DOHH2 (cell line): ENCODE data around the gene FARSA.

Experiments
- H3F3A ChIP-seq: fragments of 200-600 bp; sonication (generic), shearing (Covaris generic); 2 replicates; pipeline ENCODE4 v1.6.0; 2016; ENCODE audit warnings: antibody characterized with exemption, mild to moderate bottlenecking; ENCODE audit not compliant: control insufficient read depth, insufficient read depth
- H3K27ac ChIP-seq: fragments of 200-600 bp; sonication (generic); 2 replicates; pipeline ENCODE4 v1.5.1; 2014; ENCODE audit warnings: low read depth, mild to moderate bottlenecking, low read length, moderate library complexity
- H3K27me3 ChIP-seq: fragments of 200-600 bp; sonication (generic); 2 replicates; pipeline ENCODE4 v1.6.1; 2014; ENCODE audit warnings: mild to moderate bottlenecking, low read length, mixed read lengths; ENCODE audit not compliant: control insufficient read depth
- H3K36me3 ChIP-seq: fragments of 200-600 bp; sonication (generic); 2 replicates; pipeline ENCODE4 v1.6.1; 2014; ENCODE audit warnings: mild to moderate bottlenecking, low read length, moderate library complexity, mixed read lengths; ENCODE audit not compliant: control insufficient read depth
- H3K4me1 ChIP-seq: fragments of 200-600 bp; sonication (generic); 2 replicates; pipeline ENCODE4 v1.6.1; 2014; ENCODE audit warnings: mild to moderate bottlenecking, low read length, mixed read lengths; ENCODE audit not compliant: control insufficient read depth
- H3K4me2 ChIP-seq: fragments of 200-600 bp; sonication (generic); 2 replicates; pipeline ENCODE4 v1.6.0; 2014; ENCODE audit warnings: mild to moderate bottlenecking, low read length, moderate library complexity
- H3K4me3 ChIP-seq: fragments of 200-600 bp; sonication (generic); 2 replicates; pipeline ENCODE4 v1.5.1; 2014; ENCODE audit warnings: mild to moderate bottlenecking, low read length, mixed read lengths
- H3K79me2 ChIP-seq: fragments of 200-600 bp; sonication (generic); 2 replicates; pipeline ENCODE4 v1.6.1; 2014; ENCODE audit warnings: mild to moderate bottlenecking, low read length, mixed read lengths; ENCODE audit not compliant: control insufficient read depth
- H3K9me2 ChIP-seq: fragments of 200-600 bp; sonication (generic); replicated peaks from 2 replicates; pipeline ENCODE4 v1.6.1; 2014; ENCODE audit warnings: mild to moderate bottlenecking, low read length, mixed read lengths; ENCODE audit not compliant: control insufficient read depth
- H3K9me3 ChIP-seq: fragments of 200-600 bp; sonication (generic); 2 replicates; pipeline ENCODE4 v1.6.1; 2014; ENCODE audit warnings: antibody characterized with exemption, low read length, mixed read lengths; ENCODE audit not compliant: control insufficient read depth, insufficient read depth
- H4K20me1 ChIP-seq: fragments of 200-600 bp; sonication (generic); 2 replicates; pipeline ENCODE4 v1.6.0; 2014; ENCODE audit warnings: low read depth, mild to moderate bottlenecking, antibody characterized with exemption, low read length, moderate library complexity; ENCODE audit not compliant: control insufficient read depth, insufficient read depth
- EZH2phosphoT487 ChIP-seq: fragments of 200-600 bp; sonication (generic); IDR thresholded peaks from 2 replicates; pipeline ENCODE4 v1.6.1; 2017; ENCODE audit warnings: borderline replicate concordance, mild to moderate bottlenecking, antibody characterized with exemption, low read length, moderate library complexity, mixed read lengths
- TF ChIP-seq, protein P1 (sequence below): fragments of 200-600 bp; sonication (generic); IDR thresholded peaks from one replicate; pipeline ENCODE4 v1.5.1; 2014; ENCODE audit warnings: antibody characterized with exemption, mild to moderate bottlenecking, low read depth, low read length; ENCODE audit not compliant: poor library complexity, severe bottlenecking

FARSA gene

DNA sequence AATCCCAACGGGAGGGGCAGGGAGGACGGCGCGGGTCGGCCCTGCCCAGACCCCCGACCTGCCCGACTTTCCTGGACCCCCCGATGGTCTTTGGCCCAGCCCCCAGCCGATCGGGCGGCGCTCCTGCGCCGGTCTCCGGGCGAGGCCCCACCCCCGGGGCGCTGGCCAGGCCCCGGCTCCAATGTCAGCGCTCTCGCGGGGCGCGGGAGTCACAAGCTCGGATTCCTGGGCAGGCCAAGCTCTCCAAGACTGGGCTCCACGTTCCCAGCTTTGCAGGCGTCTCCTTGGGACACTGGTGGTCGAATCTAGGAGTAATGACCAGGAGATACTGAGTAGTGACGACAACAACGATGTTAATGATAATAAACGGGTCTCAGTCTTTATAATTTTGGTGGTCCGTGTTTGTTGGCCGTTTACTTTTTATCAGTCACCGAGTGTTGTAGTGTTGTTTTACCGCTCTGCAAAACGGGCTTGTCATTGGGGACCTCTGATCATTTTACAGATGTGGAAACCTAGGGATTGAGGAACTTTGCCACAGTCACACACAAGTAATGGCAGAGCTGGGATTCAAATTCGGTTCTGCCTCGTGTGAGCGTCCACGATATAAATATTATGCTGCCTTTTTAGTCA, 12.7 kb upstream of the FARSA start:
- no peaks in the 10 kb centered on the region for H4K20me1 ChIP-seq
- TF ChIP-seq, protein P1, sequence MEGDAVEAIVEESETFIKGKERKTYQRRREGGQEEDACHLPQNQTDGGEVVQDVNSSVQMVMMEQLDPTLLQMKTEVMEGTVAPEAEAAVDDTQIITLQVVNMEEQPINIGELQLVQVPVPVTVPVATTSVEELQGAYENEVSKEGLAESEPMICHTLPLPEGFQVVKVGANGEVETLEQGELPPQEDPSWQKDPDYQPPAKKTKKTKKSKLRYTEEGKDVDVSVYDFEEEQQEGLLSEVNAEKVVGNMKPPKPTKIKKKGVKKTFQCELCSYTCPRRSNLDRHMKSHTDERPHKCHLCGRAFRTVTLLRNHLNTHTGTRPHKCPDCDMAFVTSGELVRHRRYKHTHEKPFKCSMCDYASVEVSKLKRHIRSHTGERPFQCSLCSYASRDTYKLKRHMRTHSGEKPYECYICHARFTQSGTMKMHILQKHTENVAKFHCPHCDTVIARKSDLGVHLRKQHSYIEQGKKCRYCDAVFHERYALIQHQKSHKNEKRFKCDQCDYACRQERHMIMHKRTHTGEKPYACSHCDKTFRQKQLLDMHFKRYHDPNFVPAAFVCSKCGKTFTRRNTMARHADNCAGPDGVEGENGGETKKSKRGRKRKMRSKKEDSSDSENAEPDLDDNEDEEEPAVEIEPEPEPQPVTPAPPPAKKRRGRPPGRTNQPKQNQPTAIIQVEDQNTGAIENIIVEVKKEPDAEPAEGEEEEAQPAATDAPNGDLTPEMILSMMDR: no peak
- no peak for TF ChIP-seq EZH2phosphoT487
- peak overlapping the region; percentile 86 for H3K4me2 ChIP-seq
- H3F3A ChIP-seq: peaks cover 40% of the 10 kb centered on the region
- peak overlapping the region; percentile 76 for H3K27ac ChIP-seq
- peaks cover 49% of the 10 kb centered on the region for H3K79me2 ChIP-seq
- H3K9me2 ChIP-seq: no peaks in the 10 kb centered on the region
- peak overlapping the region; percentile 86 for H3K4me3 ChIP-seq
- peaks cover 46% of the 10 kb centered on the region for H3K4me1 ChIP-seq
- H3K27me3 ChIP-seq: no peaks in the 10 kb centered on the region
- peaks cover 92% of the 10 kb centered on the region for H3K36me3 ChIP-seq
- H3K9me3 ChIP-seq: no peaks in the 10 kb centered on the region

- peaks cover 55% of the 10 kb centered on the region for H3K79me2 ChIP-seq
- H3K27ac ChIP-seq: peak within 1 kb of the TSS; percentile 76
- TF ChIP-seq, protein P1: no peak
- TF ChIP-seq EZH2phosphoT487: no peak
- no peaks in the 10 kb centered on the region for H3K9me2 ChIP-seq
- H4K20me1 ChIP-seq: peaks cover 3% of the 10 kb centered on the region
- H3K36me3 ChIP-seq: peaks cover 92% of the 10 kb centered on the region
- H3K4me2 ChIP-seq: peak within 1 kb of the TSS; percentile 86
- H3K4me3 ChIP-seq: peak within 1 kb of the TSS; percentile 86
- no peaks in the 10 kb centered on the region for H3K27me3 ChIP-seq
- H3F3A ChIP-seq: peaks cover 47% of the 10 kb centered on the region
- H3K9me3 ChIP-seq: no peaks in the 10 kb centered on the region
- H3K4me1 ChIP-seq: peaks cover 52% of the 10 kb centered on the region
Measured at GRCh38 chr19:12945479-12946091, 12.1 kb upstream of the FARSA start, which contains the start of gene RAD23A. Gene RAD23A (plus strand): TSS chr19:12945862. CDS start chr19:12945949, 87 bp downstream.

DNA sequence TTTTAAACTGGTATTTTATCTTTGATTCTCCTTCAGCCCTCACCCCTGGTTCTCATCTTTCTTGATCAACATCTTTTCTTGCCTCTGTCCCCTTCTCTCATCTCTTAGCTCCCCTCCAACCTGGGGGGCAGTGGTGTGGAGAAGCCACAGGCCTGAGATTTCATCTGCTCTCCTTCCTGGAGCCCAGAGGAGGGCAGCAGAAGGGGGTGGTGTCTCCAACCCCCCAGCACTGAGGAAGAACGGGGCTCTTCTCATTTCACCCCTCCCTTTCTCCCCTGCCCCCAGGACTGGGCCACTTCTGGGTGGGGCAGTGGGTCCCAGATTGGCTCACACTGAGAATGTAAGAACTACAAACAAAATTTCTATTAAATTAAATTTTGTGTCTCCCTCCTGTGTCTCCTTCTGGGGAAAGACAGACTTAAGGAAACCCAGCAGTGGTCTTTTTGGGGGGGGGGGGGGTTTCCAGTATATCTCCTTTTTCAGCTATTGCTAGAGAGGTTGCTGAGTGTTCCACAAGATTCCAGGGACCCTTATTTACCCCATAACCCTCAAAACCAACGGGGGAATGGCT, 10.7 kb upstream of the FARSA start:
- Histone ChIP-seq H3K4me1 (peaks cover 66% of the 10 kb centered on the region), H3K9me2 (no peaks in the 10 kb centered on the region), H3K36me3 (peaks cover 92% of the 10 kb centered on the region), H3K9me3 (no peaks in the 10 kb centered on the region), H3K4me2 (peak overlapping the region; percentile 86), H3F3A (peaks cover 61% of the 10 kb centered on the region), H3K27me3 (no peaks in the 10 kb centered on the region), H3K4me3 (no peak overlapping the region; the same call in 1 of the 2 replicates), H4K20me1 (peaks cover 16% of the 10 kb centered on the region), H3K27ac (peak overlapping the region; percentile 76), H3K79me2 (peaks cover 62% of the 10 kb centered on the region)
- no peak for TF ChIP-seq EZH2phosphoT487
- TF ChIP-seq, protein P1: no peak
